OCI-LY1 (cell line): ENCODE results near the gene SELENOH.

Experiments
- H2AFZ ChIP-seq: fragments of 200-600 bp; sonication (generic), shearing (Covaris generic); 2 replicates; pipeline ENCODE4 v1.6.0; 2014; ENCODE audit warnings: antibody characterized with exemption, mild to moderate bottlenecking, low read length
- H3F3A ChIP-seq: fragments of 200-600 bp; sonication (generic), shearing (Covaris generic); 2 replicates; pipeline ENCODE4 v1.6.0; 2014; ENCODE audit warnings: mild to moderate bottlenecking, antibody characterized with exemption, low read length, moderate library complexity; ENCODE audit not compliant: insufficient read depth
- H3K27ac ChIP-seq: fragments of 200-600 bp; sonication (generic); 2 replicates; pipeline ENCODE4 v1.5.1; 2014; ENCODE audit warnings: low read length, mixed run types, mild to moderate bottlenecking, low read depth; ENCODE audit not compliant: poor library complexity, severe bottlenecking
- H3K27me3 ChIP-seq: fragments of 200-600 bp; sonication (generic); 2 replicates; pipeline ENCODE4 v1.6.0; 2014; ENCODE audit warnings: antibody characterized with exemption, mild to moderate bottlenecking, low read length, moderate library complexity; ENCODE audit not compliant: insufficient read depth
- H3K36me3 ChIP-seq: fragments of 200-600 bp; sonication (generic); 2 replicates; pipeline ENCODE4 v1.6.1; 2014; ENCODE audit warnings: mild to moderate bottlenecking, antibody characterized with exemption, low read length, moderate library complexity, mixed read lengths; ENCODE audit not compliant: insufficient read depth
- H3K4me1 ChIP-seq: fragments of 200-600 bp; sonication (generic); 2 replicates; pipeline ENCODE4 v1.5.1; 2014; ENCODE audit warnings: mild to moderate bottlenecking, low read length, moderate library complexity; ENCODE audit not compliant: insufficient read depth, severe bottlenecking
- H3K4me2 ChIP-seq: fragments of 200-600 bp; sonication (generic), shearing (Covaris generic); 2 replicates; pipeline ENCODE4 v1.6.1; 2014; ENCODE audit warnings: low read length
- H3K4me3 ChIP-seq: fragments of 200-600 bp; sonication (generic); 2 replicates; pipeline ENCODE4 v1.5.1; 2014; ENCODE audit warnings: low read length, low read depth, mild to moderate bottlenecking, mixed read lengths; ENCODE audit not compliant: poor library complexity, severe bottlenecking
- H3K79me2 ChIP-seq: fragments of 200-600 bp; shearing (Covaris generic); 2 replicates; pipeline ENCODE4 v1.6.1; 2016; ENCODE audit warnings: mixed run types, low read length, mixed read lengths; ENCODE audit not compliant: insufficient read depth
- H3K9ac ChIP-seq: fragments of 200-600 bp; sonication (generic), shearing (Covaris generic); 2 replicates; pipeline ENCODE4 v1.6.1; 2014; ENCODE audit warnings: mild to moderate bottlenecking, low read length, mixed read lengths
- H3K9me2 ChIP-seq: fragments of 200-600 bp; sonication (generic), shearing (Covaris generic); 2 replicates; pipeline ENCODE4 v1.6.1; 2014; ENCODE audit warnings: low read depth, mild to moderate bottlenecking, low read length, mixed read lengths
- H3K9me3 ChIP-seq: fragments of 200-600 bp; shearing (Covaris generic); 2 replicates; pipeline ENCODE4 v1.6.1; 2014; ENCODE audit warnings: low read length, mixed read lengths
- H4K20me1 ChIP-seq: fragments of 200-600 bp; sonication (generic), shearing (Covaris generic); 2 replicates; pipeline ENCODE4 v1.6.0; 2016; ENCODE audit warnings: mild to moderate bottlenecking, low read length; ENCODE audit not compliant: insufficient read depth
- EZH2 ChIP-seq: fragments of 200-600 bp; sonication (generic), shearing (Covaris generic); IDR thresholded peaks from 2 replicates; pipeline ENCODE4 v1.8.0; 2017; ENCODE audit warnings: borderline replicate concordance, mixed run types, mild to moderate bottlenecking, antibody characterized with exemption, low read length, moderate library complexity, mixed read lengths
- TF ChIP-seq, protein P1 (sequence below): fragments of 200-600 bp; sonication (generic), shearing (Covaris generic); IDR thresholded peaks from 2 replicates; pipeline ENCODE4 v1.5.1; 2017; ENCODE audit warnings: mild to moderate bottlenecking, antibody characterized with exemption, low read length, moderate library complexity, mixed read lengths

The SELENOH gene

DNA sequence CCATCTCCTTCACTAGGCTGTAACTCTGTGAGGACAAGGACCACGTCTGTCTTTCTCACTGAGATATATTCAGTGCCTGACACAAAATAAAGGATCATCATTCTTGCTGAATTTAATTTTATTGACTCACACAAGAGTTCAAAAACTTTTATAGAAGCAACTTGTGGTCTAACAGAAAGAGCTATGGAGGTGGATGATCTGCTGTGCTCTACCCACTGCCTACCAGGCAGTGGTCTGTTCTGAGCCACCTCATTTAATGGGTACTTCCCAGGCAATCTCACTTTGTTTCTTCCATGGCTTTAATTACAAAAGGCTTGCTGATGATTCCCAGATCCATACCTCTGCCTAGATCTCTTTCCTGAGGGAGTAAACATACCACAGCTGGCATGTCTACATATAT lies 5.6 kb downstream of the SELENOH start:
- TF ChIP-seq EZH2 = no peak
- TF ChIP-seq, protein P1, sequence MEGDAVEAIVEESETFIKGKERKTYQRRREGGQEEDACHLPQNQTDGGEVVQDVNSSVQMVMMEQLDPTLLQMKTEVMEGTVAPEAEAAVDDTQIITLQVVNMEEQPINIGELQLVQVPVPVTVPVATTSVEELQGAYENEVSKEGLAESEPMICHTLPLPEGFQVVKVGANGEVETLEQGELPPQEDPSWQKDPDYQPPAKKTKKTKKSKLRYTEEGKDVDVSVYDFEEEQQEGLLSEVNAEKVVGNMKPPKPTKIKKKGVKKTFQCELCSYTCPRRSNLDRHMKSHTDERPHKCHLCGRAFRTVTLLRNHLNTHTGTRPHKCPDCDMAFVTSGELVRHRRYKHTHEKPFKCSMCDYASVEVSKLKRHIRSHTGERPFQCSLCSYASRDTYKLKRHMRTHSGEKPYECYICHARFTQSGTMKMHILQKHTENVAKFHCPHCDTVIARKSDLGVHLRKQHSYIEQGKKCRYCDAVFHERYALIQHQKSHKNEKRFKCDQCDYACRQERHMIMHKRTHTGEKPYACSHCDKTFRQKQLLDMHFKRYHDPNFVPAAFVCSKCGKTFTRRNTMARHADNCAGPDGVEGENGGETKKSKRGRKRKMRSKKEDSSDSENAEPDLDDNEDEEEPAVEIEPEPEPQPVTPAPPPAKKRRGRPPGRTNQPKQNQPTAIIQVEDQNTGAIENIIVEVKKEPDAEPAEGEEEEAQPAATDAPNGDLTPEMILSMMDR = no peak
- H3K79me2 ChIP-seq = peaks cover 10% of the 10 kb centered on the region
- no peak overlapping the region for H3K27ac ChIP-seq
- H2AFZ ChIP-seq = no peak overlapping the region
- H3K9me2 ChIP-seq = no peaks in the 10 kb centered on the region
- no peaks in the 10 kb centered on the region for H3K27me3 ChIP-seq
- H3K4me1 ChIP-seq = peaks cover 11% of the 10 kb centered on the region
- no peak overlapping the region for H3K4me3 ChIP-seq
- H4K20me1 ChIP-seq = no peaks in the 10 kb centered on the region
- H3K4me2 ChIP-seq = no peak overlapping the region
- H3F3A ChIP-seq = no peaks in the 10 kb centered on the region
- no peak overlapping the region for H3K9ac ChIP-seq
- H3K9me3 ChIP-seq = no peaks in the 10 kb centered on the region
- H3K36me3 ChIP-seq = peaks cover 51% of the 10 kb centered on the region

DNA sequence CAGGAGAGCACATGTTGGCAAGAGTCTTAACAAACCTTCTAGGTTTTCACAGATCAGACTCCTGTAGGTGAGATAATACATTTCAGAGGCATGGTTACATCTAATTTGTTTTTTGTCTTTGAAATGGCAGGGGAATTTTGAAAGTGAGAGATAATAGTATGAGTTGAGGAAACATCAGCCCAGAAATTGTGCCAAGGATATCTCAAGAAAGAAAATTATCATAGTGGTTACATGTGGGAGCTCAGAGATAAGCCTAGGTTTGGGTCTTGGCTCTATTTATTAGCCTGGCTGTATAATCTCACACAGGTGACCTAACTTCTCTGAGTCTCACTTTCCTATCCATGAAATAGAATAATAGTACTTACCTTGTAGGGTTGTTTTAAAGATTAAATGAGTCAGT lies 9.9 kb downstream of the SELENOH start:
- no peak overlapping the region for H3K4me2 ChIP-seq
- no peaks in the 10 kb centered on the region for H3K27me3 ChIP-seq
- H3K79me2 ChIP-seq = no peaks in the 10 kb centered on the region
- no peaks in the 10 kb centered on the region for H4K20me1 ChIP-seq
- H3F3A ChIP-seq = no peaks in the 10 kb centered on the region
- peaks cover 10% of the 10 kb centered on the region for H3K36me3 ChIP-seq
- no peak overlapping the region for H2AFZ ChIP-seq
- H3K4me3 ChIP-seq = no peak overlapping the region
- no peak overlapping the region for H3K9ac ChIP-seq
- no peak for TF ChIP-seq EZH2
- no peaks in the 10 kb centered on the region for H3K9me3 ChIP-seq
- H3K27ac ChIP-seq = no peak overlapping the region
- H3K9me2 ChIP-seq = no peaks in the 10 kb centered on the region
- H3K4me1 ChIP-seq = no peaks in the 10 kb centered on the region

DNA sequence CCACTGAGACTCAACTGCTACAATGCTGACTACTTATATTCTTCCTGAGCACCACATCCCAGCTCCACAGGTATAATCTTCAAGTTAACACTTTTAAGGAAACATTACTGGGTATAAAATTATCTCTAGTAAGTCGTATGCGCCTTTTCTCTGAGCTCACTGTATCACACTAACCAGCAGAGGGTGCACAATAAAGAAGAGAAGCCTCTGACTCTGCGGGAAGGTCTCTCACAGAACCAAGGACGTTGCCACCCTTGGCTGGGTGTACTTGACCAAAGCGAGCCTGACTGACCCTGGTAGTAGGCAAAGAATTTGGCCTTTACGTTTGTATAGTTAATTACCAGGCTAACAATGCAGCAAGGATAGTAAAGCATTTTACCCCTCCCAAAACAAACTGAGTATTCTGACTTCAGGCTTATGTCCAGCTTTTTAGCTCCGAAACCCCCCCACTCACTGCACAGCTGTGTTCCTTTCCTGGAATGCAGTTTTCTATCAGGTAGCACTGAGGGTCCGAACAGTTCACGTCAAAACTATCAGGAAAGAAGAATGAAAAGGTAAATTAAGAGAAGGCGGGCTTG lies 10.5 kb downstream of the SELENOH start, which contains the start of gene BTBD18:
Gene BTBD18, minus strand, starts transcription at position 144 of the 578 bp plus-strand sequence. CDS start 631 bp downstream, outside the sequence.
- Histone ChIP-seq H3K79me2 (no peaks in the 10 kb centered on the region), H3K4me1 (no peaks in the 10 kb centered on the region), H2AFZ (no peak within 1 kb of the TSS), H4K20me1 (no peaks in the 10 kb centered on the region), H3K4me3 (no peak within 1 kb of the TSS), H3K27ac (no peak within 1 kb of the TSS), H3K9ac (no peak within 1 kb of the TSS), H3K9me3 (no peaks in the 10 kb centered on the region), H3K27me3 (no peaks in the 10 kb centered on the region), H3K9me2 (no peaks in the 10 kb centered on the region), H3K4me2 (no peak within 1 kb of the TSS), H3K36me3 (peaks cover 6% of the 10 kb centered on the region), H3F3A (no peaks in the 10 kb centered on the region)
- TF ChIP-seq, protein P1 = peak; percentile 59
- TF ChIP-seq EZH2 = no peak

DNA sequence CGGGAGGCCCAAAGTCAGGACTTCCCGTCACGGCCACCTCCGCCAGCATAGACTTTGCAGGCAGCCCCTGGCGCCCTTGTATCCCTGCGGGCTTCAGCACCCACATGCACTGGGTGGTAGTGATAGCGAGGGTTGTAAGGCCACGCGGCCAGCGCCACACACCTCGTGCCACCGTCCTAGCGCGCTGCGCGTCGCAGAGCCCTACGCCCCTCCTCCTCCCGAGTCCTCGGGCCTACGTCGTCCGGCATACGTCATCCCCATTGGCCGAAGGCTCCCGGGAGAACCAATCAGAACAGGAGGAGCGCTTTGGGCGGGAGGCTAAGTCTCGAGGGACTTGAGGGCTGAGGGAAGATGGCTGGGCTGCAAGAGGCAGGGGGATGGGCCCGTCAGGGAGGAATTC lies 11.7 kb downstream of the SELENOH start:
- H3F3A ChIP-seq = no peaks in the 10 kb centered on the region
- no peaks in the 10 kb centered on the region for H4K20me1 ChIP-seq
- no peak overlapping the region for H3K27ac ChIP-seq
- H3K4me2 ChIP-seq = no peak overlapping the region
- H3K4me3 ChIP-seq = no peak overlapping the region
- H3K27me3 ChIP-seq = no peaks in the 10 kb centered on the region
- no peak overlapping the region for H3K9ac ChIP-seq
- no peak overlapping the region for H2AFZ ChIP-seq
- no peaks in the 10 kb centered on the region for H3K79me2 ChIP-seq
- no peaks in the 10 kb centered on the region for H3K9me3 ChIP-seq
- TF ChIP-seq, protein P1 = no peak
- no peak for TF ChIP-seq EZH2
- H3K9me2 ChIP-seq = no peaks in the 10 kb centered on the region
- H3K36me3 ChIP-seq = no peaks in the 10 kb centered on the region
- no peaks in the 10 kb centered on the region for H3K4me1 ChIP-seq
